Activated CD8-positive, alpha-beta memory T cell treated with anti-CD3 and anti-CD28 coated beads for 24 hours (primary cell): Measurements from ENCODE around the gene ITPKC.
"Not testable (repeated sequence)": the region's sequence is repeated elsewhere in the genome, so short reads cannot be mapped to it uniquely, and the experiment has no call there.

Source experiments
- DNase-seq: peaks from one replicate; pipeline ENCODE4 v3.0.0-alpha.2; 2020

The ITPKC gene

GRCh38 chr19:40742886-40743285 lies 26.0 kb downstream of the ITPKC start:
- no peak for DNase-seq

- no peak for DNase-seq
Measured at GRCh38 chr19:40743926-40744325, 27.0 kb downstream of the ITPKC start.

DNA sequence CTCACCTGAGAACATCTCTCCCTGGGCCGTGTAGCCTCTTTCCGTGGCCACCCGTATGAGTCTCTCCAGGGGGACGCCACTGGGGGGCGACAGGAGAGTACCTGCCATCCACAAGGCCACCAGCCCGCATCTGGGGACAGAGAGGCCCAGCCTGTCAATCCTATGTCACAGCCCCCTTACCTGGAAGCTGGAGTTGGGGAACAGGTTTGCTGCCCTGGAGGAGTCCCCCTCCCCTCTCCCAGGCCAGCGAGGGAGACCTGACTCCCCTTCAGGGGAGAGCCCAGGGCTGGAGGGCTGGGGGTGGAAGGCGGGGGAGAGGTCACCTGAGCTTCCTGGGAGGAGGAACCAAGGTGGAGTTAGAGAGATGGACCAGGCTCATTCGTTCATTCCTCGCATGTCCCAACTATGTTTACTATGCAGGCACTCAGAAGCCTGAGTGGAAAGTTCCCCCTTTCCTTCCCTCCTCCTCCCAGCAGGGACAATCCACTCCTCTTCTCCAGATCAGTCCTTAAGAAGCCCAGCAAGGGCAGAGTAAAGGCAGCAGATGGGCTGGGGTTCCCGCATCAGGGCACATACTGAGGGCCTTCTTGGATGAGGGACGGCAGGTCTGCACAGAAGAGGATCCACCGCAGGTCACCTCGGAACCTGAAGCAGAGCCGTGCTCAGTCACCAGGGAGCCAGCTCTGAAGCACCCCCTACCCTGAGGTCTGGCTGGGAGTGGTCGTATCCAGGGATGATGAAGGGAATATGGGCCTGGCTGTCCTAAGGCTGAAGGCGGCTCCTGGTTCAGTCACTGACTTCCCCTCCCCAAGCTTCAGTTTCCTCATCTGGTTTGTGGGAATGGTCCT lies 27.9 kb downstream of the ITPKC start:
- DNase-seq, result peak; percentile 66

- no peak for DNase-seq
Measured at GRCh38 chr19:40745402-40745780, 28.5 kb downstream of the ITPKC start.

- no peak for DNase-seq
Measured at GRCh38 chr19:40747536-40747935, 30.6 kb downstream of the ITPKC start.

DNA sequence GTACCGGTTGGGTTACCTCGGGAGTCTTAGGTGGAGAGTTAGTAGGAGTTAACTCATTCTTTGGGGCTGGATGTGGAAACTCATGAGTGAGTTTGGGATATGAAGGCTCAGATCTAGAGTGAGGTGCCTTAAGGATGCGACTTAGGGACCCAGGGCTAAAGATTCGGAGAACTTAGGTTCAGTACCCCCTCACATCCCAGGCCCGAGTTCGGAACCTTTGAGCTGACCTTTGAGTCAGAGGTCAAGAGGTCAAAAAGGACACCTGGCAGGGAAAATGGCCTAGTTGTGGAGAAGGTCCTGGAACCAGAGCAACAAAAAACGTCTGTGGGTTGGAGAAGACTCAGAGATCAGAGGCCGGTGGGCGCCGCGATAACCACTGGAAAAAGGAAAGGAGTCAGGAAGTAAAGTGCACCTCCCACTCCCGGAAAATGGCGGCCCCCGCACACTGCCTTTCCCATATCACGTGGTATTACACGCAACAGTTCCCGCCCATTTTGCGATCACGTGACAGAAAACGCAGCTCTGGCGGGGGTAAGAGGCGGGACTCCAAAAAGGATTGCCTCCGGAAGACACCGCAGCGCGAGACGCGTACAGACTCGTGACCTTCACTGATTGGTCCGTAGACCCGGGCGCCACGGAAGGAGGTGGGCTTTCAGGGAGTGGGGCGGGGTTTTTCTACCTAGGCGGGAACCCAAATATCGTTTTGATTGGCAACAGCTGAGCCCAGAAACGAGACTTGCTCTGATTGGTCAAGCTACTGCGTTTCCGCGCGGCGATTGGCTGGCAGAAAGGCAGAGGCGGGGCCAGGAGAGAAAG lies 33.4 kb downstream of the ITPKC start, which contains the start of gene ACTMAP:
TSS of gene ACTMAP (minus strand) at position 420 of the 816 bp plus-strand sequence. CDS start 674 bp downstream, outside the sequence.
- DNase-seq, result peak; percentile 99

DNA sequence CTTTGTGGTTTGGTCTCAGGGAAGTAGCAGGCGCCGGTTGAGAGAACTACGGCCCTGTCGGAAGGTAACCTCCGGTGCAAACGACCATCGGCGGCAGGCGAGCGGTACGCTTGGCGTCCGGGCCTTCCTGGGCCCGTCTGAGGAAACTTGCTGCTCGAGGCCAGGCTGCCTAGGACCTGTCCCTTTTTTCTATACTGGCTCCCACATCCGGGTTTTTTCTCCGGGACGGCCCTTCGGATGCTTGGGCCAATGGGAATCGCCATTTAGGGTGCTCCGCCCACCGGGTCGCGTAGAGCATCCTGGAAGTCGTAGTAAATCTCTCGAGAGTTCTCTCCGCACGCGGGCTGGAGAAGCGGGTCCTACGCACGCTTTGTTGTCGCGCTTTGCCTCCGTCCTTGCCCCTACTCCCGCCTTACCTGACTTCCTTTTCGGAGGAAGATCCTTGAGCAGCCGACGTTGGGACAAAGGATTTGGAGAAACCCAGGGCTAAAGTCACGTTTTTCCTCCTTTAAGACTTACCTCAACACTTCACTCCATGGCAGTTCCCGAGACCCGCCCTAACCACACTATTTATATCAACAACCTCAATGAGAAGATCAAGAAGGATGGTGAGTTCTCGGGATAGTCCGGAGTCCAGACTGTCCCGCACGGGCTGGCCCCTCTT lies 34.1 kb downstream of the ITPKC start, which contains the start of gene SNRPA:
TSS of gene SNRPA (plus strand) at position 330 of the 664 bp plus-strand sequence. CDS start at position 536, 206 bp downstream.
- DNase-seq, result no peak

GRCh38 chr19:40752257-40752781 lies 35.4 kb downstream of the ITPKC start:
- DNase-seq, result peak; percentile 69

GRCh38 chr19:40754611-40755247 lies 37.8 kb downstream of the ITPKC start:
- peak; percentile 79 for DNase-seq

- DNase-seq, result no peak
Measured at GRCh38 chr19:40755248-40755624, 38.3 kb downstream of the ITPKC start.

DNA sequence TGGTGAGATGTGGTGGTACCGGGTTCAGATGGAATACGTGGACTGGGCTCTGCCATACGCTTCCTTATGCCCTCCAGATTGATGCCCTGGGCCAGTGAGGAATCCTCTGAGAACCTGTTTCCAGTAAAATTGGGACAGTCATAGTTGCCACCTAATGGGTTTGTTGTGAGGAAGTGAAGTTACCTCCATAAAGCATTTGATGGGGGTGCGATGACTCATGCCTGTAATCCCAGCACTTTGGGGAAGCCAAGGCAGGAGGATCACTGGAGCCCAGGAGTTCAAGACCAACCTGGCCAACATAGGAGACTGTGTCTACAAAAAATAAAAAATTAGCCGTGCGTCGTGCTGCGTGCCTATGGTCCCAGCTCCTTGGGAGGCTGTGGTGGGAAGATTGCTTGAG lies 38.9 kb downstream of the ITPKC start:
- no peak for DNase-seq

- DNase-seq, result peak; percentile 75
Measured at GRCh38 chr19:40756502-40757110, 39.7 kb downstream of the ITPKC start.

DNA sequence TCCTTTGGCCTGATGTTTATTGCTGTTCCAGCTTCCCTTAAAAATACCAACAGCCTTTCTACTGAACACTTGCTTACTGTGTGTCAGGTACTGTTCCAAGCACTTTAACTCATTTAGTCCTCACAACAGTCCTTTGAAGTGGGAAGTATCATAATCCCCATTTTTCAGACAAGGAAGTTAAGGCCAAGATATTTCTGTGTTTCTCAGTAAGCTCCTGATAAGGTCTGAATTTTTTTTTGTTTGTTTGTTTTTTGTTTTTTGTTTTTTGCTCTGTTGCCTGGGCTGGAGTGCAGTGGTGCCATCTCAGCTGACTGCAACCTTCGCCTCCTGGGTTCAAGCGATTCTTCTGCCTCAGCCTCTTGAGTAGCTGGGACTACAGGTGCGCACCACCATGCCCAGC lies 41.6 kb downstream of the ITPKC start:
- no peak for DNase-seq

- no peak for DNase-seq
Measured at GRCh38 chr19:40759352-40759751, 42.4 kb downstream of the ITPKC start.

GRCh38 chr19:40762754-40763470 lies 46.0 kb downstream of the ITPKC start:
- DNase-seq, result no peak

DNA sequence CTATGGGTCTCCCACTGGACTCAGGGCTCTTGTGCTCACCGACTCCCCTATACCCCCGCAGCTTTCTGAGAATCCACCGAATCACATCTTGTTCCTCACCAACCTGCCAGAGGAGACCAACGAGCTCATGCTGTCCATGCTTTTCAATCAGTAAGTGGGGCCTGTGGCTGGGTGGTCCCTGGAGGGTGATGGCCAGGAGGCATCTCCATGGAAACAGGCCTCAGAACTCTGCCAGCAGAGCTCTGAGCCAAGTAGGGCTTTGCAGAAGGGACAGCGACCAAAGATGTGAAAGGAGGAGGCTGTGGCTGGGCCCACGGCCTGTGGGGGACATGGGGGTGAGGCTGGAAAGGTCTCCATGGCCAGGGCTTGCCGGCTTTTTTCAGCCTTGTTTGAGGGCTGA lies 46.6 kb downstream of the ITPKC start:
- DNase-seq, result no peak

DNA sequence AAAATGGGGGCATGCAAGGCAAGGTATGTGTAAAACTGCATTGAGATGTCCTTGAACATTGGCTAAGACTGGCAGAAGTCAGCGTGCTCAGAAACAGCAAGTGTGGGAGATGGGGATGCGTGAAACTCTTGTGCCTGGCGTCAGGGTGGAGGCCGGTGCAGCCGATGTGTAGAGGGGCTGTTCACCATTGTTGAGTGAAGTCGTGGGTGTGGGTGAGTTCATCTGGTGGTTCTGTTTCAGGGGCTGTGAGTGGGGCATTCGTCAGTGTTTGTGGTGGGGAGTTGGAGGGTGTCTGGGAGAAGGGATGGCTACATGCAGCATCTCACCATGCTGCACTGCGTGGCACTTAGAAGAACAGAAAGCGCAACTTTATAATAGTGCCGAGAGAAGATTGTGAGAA lies 47.1 kb downstream of the ITPKC start:
- DNase-seq, result peak; percentile 71

- not testable (repeated sequence) for DNase-seq
Measured at GRCh38 chr19:40766385-40766784, 49.5 kb downstream of the ITPKC start.

DNA sequence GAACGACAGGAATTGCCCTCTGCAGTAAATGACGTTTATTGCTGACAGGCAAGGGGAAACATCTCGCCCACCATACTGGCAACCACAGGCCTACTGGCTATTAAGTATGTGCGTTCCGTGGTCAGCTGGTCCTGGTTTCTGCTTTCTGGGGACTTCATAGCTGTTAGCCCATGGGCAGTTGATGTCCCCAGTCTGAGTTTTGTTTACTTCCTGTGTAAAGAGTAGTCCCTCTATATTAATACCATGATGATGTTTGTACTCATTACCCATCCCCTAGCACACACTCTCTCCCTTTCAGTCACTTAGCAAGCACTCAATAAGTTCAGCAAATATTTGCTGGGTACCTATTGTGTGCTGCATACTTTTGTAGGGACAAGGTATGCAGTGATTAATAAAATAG lies 52.0 kb downstream of the ITPKC start:
- DNase-seq, result no peak

DNA sequence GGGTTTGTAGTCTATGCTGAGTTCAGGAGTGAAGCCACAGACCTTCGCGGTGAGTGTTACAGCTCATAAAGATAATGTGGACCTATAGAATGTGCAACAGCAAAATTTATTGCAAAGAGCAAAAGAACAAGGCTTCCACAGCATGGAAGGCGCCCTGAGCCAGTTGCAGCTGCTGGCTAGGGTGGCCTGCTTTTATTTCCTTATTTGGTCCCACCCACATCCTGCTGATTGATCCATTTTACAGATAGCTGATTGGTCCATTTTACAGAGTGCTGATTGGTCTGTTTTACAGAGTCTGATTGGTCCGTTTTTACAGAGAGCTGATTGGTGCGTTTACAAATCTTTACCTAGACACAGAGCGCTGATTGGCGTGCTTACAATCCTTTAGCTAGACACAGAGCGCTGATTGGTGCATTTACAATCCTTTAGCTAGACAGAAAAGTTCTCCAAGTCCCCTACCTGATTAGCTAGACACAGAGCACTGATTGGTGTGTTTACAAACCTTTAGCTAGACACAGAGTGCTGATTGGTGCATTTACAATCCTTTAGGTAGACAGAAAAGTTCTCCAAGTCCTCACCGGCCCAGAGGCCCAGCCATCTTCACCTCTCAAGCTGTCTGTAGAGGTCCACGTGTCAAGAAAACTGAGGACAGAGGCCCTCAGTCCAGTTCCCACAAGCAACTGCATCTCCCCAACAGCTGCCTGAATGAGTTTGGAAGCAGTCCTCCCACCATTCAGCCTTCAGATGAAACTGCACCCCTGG lies 54.4 kb downstream of the ITPKC start:
- not testable (repeated sequence) for DNase-seq
